ENCODE results near the gene JAM3.

DNA sequence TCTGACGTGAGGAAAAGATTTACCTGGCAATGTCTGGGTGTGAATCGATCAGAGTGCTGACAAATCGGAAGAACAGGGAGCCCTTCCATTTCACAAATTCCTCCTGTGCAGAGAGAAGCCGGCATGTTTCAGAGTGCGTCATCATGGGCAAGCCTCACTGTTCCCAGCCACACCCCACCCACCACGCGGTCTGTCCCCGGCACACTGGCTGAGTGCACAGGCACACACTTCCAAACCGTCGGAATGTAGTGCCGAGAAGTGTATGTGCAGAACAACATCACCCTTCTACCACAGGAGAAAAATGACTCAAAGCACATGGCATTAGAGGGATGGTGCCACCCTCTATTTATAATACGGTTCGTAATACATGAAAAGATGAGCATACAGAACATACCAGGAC lies 107.4 kb downstream of the JAM3 start:
- no peak for TF ChIP-seq EZH2 (IDR thresholded peaks at IDR 0.05; ENCODE audit: borderline replicate concordance, low read depth, low read length, severe bottlenecking)
- TF ChIP-seq, protein P1, sequence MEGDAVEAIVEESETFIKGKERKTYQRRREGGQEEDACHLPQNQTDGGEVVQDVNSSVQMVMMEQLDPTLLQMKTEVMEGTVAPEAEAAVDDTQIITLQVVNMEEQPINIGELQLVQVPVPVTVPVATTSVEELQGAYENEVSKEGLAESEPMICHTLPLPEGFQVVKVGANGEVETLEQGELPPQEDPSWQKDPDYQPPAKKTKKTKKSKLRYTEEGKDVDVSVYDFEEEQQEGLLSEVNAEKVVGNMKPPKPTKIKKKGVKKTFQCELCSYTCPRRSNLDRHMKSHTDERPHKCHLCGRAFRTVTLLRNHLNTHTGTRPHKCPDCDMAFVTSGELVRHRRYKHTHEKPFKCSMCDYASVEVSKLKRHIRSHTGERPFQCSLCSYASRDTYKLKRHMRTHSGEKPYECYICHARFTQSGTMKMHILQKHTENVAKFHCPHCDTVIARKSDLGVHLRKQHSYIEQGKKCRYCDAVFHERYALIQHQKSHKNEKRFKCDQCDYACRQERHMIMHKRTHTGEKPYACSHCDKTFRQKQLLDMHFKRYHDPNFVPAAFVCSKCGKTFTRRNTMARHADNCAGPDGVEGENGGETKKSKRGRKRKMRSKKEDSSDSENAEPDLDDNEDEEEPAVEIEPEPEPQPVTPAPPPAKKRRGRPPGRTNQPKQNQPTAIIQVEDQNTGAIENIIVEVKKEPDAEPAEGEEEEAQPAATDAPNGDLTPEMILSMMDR (IDR thresholded peaks at IDR 0.05; ENCODE audit: borderline replicate concordance, extremely low read depth, low read length, poor library complexity, severe bottlenecking), result no peak
